IPS DF 19.7 (cell line): ENCODE measurements around the gene TMC5.
"Not testable (repeated sequence)": the region's sequence is repeated elsewhere in the genome, so short reads cannot be mapped to it uniquely, and the experiment has no call there.

Experiments used
- DNase-seq: peaks from one replicate; pipeline ENCODE4 v3.0.0-alpha.2; 2013; ENCODE audit warnings: low read depth, low spot score

Gene TMC5

GRCh38 chr16:19397373-19397772 is 20.3 kb upstream of the TMC5 start:
- DNase-seq, result not testable (repeated sequence)

- DNase-seq, result no peak
Observed at GRCh38 chr16:19400711-19401110, 17.0 kb upstream of the TMC5 start.

- DNase-seq, result no peak
Observed at GRCh38 chr16:19406891-19407491, 10.7 kb upstream of the TMC5 start.

- peak; percentile 61 for DNase-seq
Observed at GRCh38 chr16:19410435-19411171, 7.1 kb upstream of the TMC5 start.

- no peak for DNase-seq
Observed at GRCh38 chr16:19411298-19411697, 6.4 kb upstream of the TMC5 start.

- DNase-seq, result not testable (repeated sequence)
Observed at GRCh38 chr16:19412055-19412454, 5.6 kb upstream of the TMC5 start.

- DNase-seq, result no peak
Observed at GRCh38 chr16:19415461-19415860, 2.2 kb upstream of the TMC5 start.

DNA sequence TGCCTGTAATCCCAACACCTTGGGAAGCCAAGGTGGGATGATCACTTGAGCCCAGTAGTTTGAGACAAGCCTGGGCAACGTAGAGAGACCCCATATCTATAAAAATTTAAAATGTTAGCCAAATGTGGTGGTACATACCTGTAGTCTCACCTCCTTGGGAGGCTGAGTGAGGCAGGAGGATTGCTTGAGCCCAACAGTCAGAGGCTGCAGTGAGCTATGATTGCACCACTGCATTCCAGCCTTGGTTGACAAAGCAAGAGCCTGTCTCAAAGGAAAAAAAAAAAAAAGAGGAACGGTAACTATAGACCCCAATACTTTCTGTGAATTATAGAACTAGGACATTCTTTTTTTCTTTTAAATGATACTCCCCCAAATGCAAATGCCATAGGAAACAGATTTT is 1.8 kb upstream of the TMC5 start:
- no peak for DNase-seq

GRCh38 chr16:19418200-19418599 is 517 bp downstream of the TMC5 start:
- no peak for DNase-seq

DNA sequence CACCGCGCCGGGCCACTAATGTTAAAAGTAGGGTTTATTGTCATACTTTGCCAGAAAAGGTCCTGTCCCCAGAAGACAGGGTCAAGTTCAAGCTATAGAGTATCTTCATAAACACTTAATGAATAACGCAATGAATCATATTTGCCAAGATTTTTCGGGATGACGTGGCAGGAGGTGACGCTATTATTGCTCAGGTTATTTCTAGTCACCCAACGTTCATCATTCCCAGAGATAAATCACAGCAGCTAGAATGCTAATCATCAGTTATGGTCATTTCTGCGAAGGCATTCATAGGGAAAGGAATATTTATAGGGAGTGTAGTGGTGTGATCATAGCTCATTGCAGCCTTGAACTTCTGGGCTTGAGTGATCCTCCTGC is 2.0 kb downstream of the TMC5 start:
- no peak for DNase-seq

- DNase-seq, result no peak
Observed at GRCh38 chr16:19424478-19424877, 6.8 kb downstream of the TMC5 start.

GRCh38 chr16:19430345-19430744 is 12.7 kb downstream of the TMC5 start:
- DNase-seq, result no peak

DNA sequence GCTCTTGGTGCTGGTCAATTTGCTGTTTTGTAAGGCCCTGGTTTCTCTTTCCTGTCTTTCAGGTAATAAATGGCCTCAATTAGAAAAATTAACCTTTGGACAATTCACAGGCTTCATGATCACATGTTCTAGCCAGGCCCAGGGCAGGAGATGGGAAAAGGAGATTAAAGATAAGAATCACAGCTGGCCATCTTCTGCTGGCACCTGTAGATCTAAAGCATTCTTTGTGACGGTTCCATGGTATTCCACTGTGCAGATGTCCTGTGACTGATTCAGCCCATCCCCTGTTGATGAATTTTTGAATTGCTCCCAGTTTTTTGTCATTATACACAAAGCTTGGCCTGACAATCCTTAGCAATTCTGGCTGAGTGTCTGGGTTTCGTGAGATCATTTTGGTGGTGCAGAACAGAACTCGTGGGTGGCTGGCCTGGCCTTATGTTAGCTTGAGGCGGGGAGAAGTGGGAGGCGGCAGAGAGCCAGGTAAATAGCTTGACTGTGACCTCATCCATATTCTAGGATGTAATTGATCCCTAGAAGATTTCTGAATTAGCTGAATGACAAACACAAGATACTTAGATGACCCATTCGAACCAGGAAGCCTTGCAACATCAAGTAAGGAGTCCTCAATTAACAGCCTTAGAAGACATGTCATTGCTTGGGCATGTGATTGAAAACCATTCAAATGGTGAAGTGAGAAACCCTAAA is 14.1 kb downstream of the TMC5 start:
- no peak for DNase-seq

GRCh38 chr16:19432429-19432828 is 14.7 kb downstream of the TMC5 start:
- DNase-seq, result no peak

GRCh38 chr16:19434584-19434983 is 16.9 kb downstream of the TMC5 start:
- no peak for DNase-seq

DNA sequence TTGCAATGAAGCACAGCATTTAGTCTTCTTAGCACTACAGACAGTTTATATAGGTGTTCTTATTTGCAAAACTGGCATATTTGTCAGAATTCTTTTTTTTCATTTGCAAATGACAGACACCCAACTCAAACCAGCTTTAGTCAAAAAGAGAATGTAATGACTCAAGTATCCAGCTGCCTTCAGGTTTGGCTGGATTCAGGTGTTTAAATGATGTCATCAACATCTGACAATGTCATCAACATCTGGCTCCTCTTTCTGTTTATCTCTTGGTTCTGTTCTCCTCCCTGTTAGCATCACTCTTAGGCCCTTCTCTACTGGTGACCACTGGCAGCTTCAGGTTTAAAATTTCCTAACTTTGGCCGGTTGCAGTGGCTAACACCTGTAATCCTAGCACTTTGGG is 18.9 kb downstream of the TMC5 start:
- no peak for DNase-seq

DNA sequence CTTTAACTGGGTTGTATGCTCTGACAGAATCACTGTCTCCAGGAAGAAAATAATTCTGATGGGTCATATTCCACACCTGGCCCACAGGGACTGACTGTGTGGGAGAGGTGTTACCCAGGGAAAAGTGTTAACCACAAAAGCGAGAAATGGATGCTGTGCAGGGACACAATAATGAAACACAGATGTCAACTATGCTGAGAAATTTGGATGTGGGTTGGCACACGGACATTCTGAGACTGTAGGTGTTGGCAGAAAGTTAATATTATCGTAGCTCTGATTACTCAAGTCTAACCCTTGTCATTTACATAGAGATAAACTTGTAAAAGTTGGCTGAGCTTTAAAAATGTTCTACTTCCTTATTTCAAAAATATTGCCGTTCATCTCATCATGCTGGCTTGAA is 19.6 kb downstream of the TMC5 start:
- DNase-seq, result no peak

DNA sequence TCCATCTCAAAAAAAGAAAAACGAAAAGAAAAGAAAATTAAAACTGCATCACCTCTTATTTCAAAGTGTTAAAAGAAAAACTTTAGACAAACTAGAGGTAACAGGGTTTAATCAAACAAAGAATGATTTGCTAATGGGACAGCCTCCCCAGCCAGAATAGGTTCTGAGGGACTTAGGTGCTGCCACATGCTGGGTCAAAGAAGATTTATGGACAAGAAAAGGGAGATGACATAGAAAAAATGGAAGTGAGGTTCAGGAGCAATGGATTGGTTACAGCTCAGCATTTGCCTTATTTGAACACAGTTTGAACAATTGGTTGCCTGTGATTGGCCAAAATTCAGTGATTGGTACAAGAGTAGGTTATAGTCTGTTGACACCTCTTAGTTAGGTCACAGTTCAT is 21.1 kb downstream of the TMC5 start:
- no peak for DNase-seq

DNA sequence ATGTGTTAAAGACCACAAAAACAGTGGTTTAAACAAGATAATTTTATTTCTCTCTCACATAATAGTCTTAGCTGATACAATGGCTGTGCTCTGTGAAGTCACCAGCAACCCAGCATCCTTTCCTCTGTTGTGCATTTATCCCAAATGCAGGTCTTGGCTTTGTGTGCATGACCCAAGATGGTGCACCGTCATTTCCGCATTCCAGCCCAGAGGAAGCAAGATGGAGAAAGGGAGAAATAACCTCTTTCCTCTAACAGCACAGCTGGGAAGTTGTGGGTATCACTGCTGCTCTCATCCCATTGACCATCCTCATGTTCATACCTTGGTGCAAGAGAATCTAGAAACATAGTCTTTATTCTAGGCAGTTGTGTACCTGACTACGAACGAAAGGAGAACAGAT is 21.8 kb downstream of the TMC5 start:
- no peak for DNase-seq

GRCh38 chr16:19443659-19444058 is 26.0 kb downstream of the TMC5 start:
- no peak for DNase-seq

DNA sequence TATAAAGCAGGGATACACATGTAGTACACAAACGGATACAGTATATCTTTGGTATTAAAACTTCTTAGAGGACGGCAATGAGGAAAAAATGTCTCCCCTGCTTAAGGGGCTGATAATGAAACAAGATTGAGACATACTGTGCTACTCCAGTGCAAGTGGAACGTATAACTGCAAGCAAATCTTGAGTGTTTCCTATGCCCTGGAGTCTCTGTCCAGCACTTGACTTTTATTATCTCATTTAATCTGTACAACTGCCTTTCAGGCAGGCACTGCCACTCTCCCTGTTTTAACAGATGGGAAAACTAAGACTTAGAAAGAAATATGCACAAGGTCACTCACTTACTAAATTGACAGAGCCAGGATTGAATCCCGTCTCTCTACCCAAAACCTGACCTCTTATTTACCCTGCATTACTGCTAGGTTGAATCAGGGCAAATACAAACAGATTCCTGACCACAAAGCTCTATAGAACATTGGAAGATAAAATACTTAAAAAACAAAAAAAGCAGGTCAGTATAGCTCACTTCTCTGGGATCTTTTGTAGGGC is 28.7 kb downstream of the TMC5 start:
- DNase-seq, result no peak

DNA sequence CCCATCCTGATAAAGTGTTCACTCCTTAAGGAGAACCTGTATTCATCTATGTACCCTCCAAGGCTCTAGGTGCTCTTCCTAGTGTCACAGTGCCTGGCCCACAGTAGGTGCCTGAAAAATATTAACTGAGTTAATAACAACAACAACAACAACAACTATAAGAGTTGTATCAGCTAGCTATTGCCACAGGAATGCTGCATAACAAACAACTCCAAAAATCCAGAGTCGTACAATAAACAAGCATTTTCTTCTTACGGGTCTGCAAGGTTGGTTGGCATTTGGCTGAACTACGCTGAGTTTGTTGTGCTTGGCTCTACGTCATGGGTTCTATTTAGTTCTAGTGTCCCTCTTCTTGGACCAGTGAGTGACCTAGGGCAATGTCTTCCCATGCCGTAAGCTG is 29.2 kb downstream of the TMC5 start:
- DNase-seq, result no peak

GRCh38 chr16:19450186-19450585 is 32.5 kb downstream of the TMC5 start:
- no peak for DNase-seq
